GM19099 (cell line): Measurements from ENCODE around the gene EPM2A.

Source experiments
- POLR2A ChIP-seq: IDR thresholded peaks from 3 replicates; pipeline ENCODE4 v1.6.1; 2011; ENCODE audit warnings: low read depth; ENCODE audit not compliant: insufficient read length; ENCODE audit errors: extremely low read depth

The EPM2A gene

GRCh38 chr6:145633981-145634627 is 101.2 kb downstream of the EPM2A start:
- no peak for TF ChIP-seq POLR2A

DNA sequence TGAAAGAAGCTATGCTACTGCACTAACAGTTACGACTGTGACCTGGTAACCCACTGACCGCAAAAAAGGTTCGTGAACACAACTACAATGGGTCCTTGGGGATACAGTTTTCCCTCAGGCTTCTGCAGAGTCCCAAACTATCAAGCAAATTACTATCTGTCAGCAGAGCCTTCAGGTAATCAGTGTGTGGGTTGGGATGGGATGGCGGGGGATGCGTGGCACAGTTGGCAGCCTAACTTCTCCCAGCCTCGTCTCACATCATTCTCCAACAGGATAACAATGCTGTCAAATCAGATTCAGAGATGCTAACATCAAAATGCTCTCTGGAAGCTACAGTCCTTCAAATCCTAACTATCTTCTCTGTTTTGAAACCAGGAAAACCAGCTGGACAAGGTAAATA is 102.3 kb downstream of the EPM2A start:
- no peak for TF ChIP-seq POLR2A

DNA sequence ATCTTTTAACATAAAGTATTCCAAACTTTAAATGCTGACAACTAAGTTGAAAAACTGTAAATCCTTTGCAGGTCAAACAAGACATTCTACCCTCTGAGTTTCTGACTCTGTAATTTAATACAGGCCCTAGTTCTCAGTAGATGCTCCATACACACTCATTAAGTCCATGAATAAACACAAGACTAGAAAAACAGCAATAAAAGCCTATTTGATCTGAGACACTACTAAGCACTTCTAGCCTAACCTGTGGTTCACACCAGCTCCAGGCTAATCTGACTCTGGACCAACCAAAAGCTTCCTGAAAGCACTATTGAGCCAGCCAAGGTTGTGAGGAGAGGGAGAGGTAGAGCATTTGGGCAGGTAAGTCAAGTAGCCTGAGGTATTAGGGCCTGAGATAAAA is 103.9 kb downstream of the EPM2A start:
- no peak for TF ChIP-seq POLR2A

DNA sequence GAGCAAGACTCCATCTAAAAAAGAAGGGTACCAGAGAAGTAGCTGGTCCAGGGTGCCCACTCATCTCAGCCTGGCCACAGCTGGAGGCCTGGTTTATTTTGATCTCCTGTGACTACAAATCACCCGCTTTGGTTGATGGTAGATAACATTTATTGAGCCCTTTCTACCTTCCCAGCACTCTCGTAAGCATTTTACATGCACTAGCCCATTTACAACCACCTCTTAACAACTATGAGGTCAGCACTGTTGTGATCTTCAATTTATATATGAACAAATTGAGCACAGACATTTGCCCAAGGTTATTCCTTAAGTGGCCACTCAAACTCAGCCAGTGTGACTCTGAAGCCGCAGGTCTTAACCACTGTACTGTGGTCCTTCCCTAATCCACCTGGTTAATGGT is 104.7 kb downstream of the EPM2A start:
- no peak for TF ChIP-seq POLR2A

DNA sequence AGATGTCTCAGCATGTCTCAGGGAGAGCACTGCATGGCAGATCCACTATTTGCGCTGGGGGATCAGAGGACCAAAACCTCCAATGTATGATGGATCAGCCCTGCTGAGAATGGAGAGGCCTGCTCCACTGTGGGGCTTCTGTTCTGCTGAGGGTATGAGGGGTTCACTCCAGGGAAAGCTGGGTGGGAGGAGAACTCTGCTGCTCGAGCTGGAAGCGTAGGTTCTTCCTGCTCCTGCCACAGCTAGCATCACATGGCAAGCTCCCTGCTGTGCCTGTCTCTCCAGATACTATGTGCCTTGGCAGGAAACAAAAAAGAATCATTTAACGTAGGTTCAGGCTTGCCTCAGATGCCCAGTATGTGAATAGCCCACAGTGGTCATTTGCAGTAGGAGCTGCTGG is 105.8 kb downstream of the EPM2A start:
- TF ChIP-seq POLR2A, result no peak

DNA sequence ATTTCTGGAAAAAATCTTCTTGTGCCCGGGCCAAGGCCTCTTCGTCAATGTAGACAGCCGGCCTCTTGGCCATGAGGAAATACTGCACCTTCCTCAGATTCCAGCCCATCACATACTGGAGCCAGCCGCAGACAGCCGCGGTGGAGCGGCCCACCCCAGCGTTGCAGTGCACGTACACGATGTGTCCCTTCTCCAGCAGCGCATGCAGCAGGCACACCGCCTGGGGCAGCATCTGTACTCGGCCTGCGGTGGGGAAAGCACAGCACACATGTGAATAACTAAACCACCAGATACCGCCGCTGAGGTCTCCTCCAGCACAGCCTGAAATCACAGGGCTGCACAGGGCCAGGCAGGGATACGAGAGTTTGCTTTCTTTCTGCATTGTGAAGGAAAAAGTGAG is 107.9 kb downstream of the EPM2A start:
- no peak for TF ChIP-seq POLR2A

GRCh38 chr6:145626857-145627256 is 108.5 kb downstream of the EPM2A start:
- no peak for TF ChIP-seq POLR2A

DNA sequence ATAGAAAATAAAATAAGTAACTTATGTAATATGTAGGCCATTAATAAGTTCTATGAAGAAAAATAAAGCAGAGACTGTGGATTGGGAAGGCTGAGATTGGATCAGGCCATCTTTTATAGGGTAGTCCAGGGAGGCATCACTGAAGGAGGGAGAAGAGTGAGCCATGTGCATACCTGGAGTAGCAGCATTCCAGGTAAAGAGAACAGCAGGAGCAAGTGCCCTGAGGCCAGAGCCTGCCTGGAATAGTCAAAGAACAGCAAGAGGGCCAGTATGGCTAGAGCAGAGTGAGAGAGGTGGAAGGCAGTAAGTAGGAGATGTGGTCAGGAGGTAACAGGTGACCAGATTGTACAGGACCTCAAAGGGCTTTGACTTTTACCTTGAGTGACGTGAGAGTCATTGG is 112.1 kb downstream of the EPM2A start:
- TF ChIP-seq POLR2A, result no peak

DNA sequence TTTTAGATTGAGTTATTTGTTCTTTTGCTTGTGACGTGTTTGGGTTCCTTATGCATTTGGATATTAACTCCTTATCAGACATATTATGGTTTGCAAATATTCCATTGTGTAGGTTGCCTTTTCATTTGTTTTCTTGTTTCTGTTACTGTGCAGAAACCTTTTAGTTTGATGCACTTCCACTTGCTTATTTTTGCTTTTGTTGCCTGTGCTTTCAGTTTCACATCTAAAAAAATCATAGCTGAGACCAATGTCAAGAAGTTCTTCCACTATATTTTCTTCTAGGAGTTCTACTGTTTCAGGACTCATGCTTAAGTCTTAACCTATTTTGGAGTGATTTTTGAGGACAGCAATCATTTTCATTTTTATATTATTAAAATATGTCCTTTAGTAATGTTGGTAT is 113.5 kb downstream of the EPM2A start:
- no peak for TF ChIP-seq POLR2A

DNA sequence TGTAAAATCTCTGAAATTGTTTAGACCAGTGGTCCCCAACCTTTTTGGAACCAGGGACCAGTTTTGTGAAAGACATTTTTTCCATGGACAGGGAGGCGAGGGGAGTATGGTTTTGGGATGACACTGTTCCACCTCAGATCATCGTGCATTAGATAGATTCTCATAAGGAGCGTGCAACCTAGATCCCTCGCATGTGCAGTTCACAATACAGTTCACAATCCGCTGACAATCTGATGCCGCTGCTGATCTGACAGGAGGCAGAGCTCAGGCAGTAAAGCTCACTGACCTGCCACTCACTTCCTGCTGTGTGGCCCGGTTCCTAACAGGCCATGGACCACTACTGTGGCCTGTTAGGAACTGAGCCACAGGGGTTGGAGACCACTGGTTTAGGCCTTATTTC is 115.2 kb downstream of the EPM2A start:
- no peak for TF ChIP-seq POLR2A

DNA sequence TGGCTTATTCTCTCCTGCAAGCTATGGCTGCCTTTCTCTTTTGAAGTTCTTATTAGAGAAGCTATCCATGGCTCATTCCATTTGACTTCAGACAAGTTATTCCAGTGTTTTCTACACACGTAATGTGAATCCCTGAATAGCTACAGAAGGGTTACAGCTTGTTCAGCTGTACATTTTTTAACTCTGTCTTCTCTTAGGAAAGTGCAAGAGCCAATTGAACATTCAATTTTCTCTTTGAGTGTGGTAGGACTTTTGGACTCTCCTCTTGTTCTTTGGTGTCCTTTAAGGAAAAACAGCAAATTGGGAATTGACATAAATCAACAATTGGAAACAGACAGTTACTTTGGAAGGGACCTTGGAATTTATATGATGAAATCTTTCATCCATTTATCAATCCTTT is 125.8 kb downstream of the EPM2A start:
- TF ChIP-seq POLR2A, result no peak

- no peak for TF ChIP-seq POLR2A
These were observed 126.5 kb downstream of the EPM2A start for GRCh38 chr6:145608850-145609249.

GRCh38 chr6:145603991-145604390 is 131.3 kb downstream of the EPM2A start:
- no peak for TF ChIP-seq POLR2A

GRCh38 chr6:145603424-145603833 is 131.9 kb downstream of the EPM2A start:
- TF ChIP-seq POLR2A, result no peak

GRCh38 chr6:145602726-145603326 is 132.5 kb downstream of the EPM2A start:
- no peak for TF ChIP-seq POLR2A

- no peak for TF ChIP-seq POLR2A
These were observed 133.9 kb downstream of the EPM2A start for GRCh38 chr6:145601397-145601796.

DNA sequence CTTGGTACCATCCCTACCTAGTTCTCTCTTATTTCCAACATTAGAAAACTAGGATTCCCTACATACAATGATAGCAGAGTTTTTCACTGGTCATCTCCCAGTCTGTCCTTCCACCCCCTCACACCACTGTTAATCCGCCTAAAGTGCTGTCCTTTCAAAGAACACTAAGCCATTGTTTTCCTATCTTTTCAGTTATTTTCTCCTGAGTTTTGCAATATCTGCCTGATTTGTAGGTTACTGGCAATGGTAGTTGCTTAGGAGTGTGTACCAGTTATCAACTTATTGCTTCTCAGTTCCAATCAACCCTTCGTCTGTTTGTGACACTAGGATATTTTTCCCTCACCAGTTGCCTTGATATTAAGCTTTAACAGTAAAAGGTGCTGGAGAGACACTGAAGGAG is 135.0 kb downstream of the EPM2A start:
- no peak for TF ChIP-seq POLR2A

DNA sequence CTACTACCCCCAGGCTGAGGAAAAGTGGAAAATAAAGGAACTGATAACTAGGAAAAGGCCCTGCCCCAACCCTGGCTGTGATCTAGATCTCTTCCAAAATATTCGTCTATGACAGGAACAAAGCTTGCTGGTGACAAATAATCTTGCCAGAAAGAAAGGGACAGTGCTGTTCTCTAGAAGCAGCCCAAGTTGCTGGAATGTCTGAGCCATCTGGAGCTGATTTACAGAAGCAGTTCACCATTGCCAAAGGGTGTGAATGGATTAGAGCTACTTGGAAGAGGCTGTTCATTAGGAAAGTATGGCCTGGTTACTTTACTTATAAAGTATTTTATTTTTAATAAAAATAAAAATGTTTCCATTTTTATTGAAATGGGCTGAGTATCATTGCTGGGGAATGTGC is 146.3 kb downstream of the EPM2A start:
- TF ChIP-seq POLR2A, result no peak

- no peak for TF ChIP-seq POLR2A
These were observed 148.0 kb downstream of the EPM2A start for GRCh38 chr6:145587334-145587733.
